T47D (cell line): ENCODE results near the gene NEIL3.
"Not testable (repeated sequence)": the region's sequence is repeated elsewhere in the genome, so short reads cannot be mapped to it uniquely, and the experiment has no call there.

ENCODE experiments used
- DNase-seq, 2 experiments: peaks; one replicate each; pipeline versions ENCODE4 v3.0.0 to v3.0.0-alpha.2; 2011 to 2012; ENCODE audit warnings: low read depth in 1 of 2, low spot score in 1 of 2
- JUND ChIP-seq: IDR thresholded peaks from 2 replicates; pipeline ENCODE4 v1.6.1; 2012; ENCODE audit warnings: low read depth
- in situ Hi-C: cut with HindIII; loops from 2 replicates; pipeline ENCODE4 v1.10.0; 2016; ENCODE audit warnings: low sequenced_read_pairs, low pct_unique_long_range_greater_than_20kb

NEIL3 gene

DNA sequence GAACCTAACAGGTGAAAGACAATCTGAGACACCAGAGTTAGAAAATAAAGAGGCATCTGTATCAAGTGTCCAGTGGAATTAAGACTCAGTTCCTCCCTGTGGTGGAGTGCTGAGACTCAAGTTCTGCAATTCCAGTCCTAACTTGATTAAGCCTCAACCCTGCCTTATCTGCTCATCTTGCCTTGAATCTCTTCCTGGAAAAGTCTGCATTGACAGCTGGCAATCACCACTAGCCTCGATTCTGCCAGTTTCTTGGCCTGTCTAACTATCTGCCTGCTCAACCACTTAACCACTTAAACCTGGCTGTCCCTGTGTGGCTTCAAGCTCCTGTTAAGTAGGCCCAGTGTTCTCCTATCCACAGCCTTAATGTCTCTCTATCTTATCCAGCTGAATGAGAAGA lies 22.4 kb upstream of the NEIL3 start:
- DNase-seq, result no peak
- no peak for TF ChIP-seq JUND
- in situ Hi-C loops, result no loop called here

GRCh38 chr4:177288335-177288734 lies 21.3 kb upstream of the NEIL3 start:
- in situ Hi-C loops, result no loop called here
- no peak for DNase-seq
- no peak for TF ChIP-seq JUND

GRCh38 chr4:177290780-177291179 lies 18.9 kb upstream of the NEIL3 start:
- in situ Hi-C loops, result no loop called here
- TF ChIP-seq JUND, result no peak
- DNase-seq, result no peak

DNA sequence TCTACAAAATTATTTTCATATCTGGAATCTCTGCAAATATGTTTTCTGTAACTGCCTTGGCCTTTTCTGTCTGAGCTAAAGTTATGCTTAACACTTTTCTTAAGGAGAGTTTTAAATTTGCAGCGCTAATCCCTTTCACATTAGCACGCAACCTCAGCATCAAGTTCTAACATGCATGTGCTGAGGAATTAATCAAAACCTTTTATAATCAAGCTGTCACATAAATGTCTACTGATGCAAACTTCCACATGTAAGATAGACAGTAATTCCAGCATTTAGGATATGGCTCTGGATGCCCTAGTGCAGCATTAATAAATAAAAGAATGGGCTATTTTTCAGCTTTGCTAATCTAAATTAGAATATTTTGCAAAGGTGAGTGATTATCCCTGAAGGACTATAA lies 17.5 kb upstream of the NEIL3 start:
- in situ Hi-C loops, result no loop called here
- no peak for DNase-seq
- no peak for TF ChIP-seq JUND

DNA sequence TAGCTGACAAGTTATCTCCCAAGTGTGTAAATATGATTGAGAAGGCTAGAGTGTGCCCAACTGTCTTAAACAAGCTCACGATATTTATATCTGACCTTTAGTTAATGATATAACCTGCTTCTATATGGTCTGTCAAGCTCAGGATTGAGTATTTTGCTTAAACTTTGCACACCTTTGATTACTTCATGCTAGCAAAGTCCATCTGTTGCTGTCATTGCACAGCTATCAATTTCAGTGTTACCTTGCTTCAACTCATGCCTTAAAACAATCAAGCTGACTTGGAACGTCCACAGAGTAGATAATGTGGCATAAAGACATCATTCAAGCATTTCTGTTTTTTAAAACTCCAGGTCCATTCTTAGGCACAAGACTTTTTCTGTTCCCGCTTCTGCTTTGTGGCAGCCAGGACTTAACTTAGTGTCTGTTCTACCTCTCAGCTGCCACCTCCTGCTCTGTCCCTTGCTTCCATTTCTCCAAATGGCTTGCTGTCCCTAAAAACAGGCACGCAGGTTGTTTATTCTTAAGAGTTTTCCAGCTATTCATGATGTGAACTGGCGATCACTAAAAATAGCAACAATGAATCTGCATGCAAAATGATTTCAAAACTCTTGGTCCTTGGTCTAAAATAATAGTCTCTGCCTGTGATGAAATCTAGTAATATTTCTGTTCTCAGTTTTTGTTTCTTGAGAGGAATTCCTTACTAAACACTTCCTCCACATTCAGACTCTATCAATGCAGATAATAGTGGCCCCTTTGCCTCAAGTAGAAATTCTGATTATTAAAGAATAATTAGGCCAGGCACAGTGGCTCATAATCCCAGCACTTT lies 16.3 kb upstream of the NEIL3 start:
- no peak for TF ChIP-seq JUND
- no peak for DNase-seq
- in situ Hi-C loops, result no loop called here

- no peak for DNase-seq
- TF ChIP-seq JUND, result no peak
- in situ Hi-C loops, result no loop called here
Measured at GRCh38 chr4:177297785-177298391, 11.8 kb upstream of the NEIL3 start.

GRCh38 chr4:177301126-177301639 lies 8.5 kb upstream of the NEIL3 start:
- in situ Hi-C loops, result no loop called here
- no peak for TF ChIP-seq JUND
- DNase-seq, result no peak

DNA sequence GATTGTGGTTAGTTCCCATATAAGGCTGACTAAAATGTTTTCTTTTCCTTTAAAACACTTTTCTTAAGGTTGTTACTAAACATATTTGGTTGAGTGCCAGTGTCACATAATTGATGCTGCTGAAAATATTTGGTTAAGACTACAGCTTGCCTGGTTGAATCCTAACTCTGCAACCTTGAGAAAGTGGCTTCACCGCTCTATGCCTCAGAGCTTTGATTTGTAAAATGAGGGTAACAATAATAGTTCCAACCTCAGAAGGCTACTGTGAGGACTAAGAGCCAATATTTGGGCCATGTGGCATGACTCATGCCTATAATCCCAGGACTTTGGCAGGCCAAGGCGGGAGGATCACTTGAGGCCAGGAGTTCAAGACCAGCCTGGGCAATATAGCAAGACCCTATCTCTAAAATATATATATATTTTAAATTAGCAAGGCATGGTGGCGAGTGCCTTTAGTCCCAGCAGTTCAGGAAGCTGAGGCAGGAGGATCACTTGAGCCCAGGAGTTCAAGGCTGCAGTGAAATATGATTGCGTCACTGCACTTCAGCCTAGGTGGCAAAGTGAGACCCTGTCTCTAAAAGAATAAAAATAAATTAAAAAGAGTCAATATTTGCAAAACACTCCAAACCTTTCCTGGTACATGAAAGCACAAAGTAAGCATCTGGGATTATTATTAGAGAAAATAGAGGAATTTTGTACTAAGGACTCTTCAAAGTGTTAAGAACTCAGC lies 7.1 kb upstream of the NEIL3 start:
- DNase-seq, result no peak
- in situ Hi-C loops, result no loop called here
- no peak for TF ChIP-seq JUND

DNA sequence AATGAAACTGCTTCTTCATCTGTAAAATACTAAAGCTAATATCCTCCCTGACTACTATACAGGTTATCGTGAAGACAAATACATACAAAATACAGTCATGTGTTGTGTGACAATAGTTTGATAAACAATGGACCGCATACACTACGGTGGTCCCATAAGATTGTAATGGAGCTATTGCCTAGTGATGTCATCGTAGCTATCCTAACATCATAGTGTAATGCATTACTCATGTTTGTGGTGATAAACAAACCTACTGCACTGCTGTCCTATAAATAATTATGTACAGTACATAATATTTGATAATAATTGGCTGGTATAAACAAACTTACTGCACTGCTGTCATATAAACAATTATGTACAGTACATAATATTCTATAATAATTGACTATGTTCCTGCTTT lies 5.6 kb upstream of the NEIL3 start:
- in situ Hi-C loops, result no loop called here
- DNase-seq, result no peak
- TF ChIP-seq JUND, result no peak

DNA sequence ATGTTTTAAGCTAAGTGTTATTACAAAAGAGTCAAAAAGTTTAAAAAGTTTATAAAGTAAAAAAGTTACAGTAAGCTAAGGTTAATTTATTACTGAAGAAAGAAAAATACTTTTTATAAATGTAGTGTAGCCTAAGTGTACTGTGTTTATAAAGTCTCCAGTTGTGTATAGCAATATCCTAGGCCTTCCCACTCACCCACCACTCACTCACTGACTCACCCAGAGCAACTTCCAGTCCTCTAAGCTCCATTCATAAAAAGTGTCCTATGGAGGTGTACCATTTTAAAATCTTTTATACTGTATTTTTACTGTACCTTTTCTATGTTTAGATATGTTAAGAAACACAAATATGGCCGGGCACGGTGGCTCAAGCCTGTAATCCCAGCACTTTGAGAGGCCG lies 4.8 kb upstream of the NEIL3 start:
- in situ Hi-C loops, DNase-seq: not testable (repeated sequence)

GRCh38 chr4:177308125-177308524 lies 1.5 kb upstream of the NEIL3 start:
- in situ Hi-C loops, result no loop called here
- no peak for TF ChIP-seq JUND
- no peak for DNase-seq

DNA sequence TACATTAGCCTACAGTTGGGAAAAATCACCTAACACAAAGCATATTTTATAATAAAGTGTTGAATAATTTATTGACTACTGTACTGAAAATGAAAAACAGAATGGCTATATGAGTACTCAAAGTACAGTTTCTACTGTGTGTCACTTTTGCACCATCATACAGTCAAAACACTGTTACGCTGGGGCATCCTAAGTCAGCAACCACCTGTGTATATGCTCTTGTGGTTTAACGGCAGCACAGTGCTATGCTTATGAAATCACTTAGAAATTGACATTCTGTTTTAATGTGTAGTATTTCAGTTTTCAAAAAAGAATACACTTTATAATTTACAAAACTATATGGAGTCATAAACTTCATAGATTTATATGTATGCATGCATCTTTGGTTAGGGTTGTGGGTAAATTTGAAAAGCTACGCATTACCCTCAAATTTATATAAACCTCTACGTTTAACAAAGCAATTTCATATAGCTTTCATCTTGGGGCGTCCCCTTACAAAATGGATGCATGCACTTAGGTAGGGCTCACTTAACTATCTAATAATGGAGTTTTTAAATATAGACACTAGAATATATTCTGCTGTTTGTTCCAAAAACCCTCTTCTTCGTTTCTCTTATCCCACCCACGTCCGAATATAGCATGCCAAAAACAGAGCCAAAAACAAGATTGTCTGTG lies 690 bp upstream of the NEIL3 start:
- in situ Hi-C loops, result no loop called here
- DNase-seq, result no peak
- no peak for TF ChIP-seq JUND
